K562 (cell line): ENCODE results near the gene ICE2. TPM values are rescaled to one million over a fixed set of nuclear protein-coding genes. Genes with fewer than 3 reads are reported as not detected.
A peak's percentile ranks its signal among the peaks of the same experiment; 100 is the strongest.

Experiments used
- BHLHE40 ChIP-seq: IDR thresholded peaks from 2 replicates; pipeline ENCODE4 v1.6.1; 2011; ENCODE audit warnings: low read length, improper control_type of control experiment
- BRF1 ChIP-seq: IDR thresholded peaks from 3 replicates; pipeline ENCODE4 v1.6.1; 2011; ENCODE audit warnings: borderline replicate concordance, mild to moderate bottlenecking; ENCODE audit not compliant: insufficient read length; ENCODE audit errors: extremely low read depth
- CBFB ChIP-seq: sonication (generic); formaldehyde crosslinking; IDR thresholded peaks from 2 replicates; pipeline ENCODE4 v1.4.0; 2020; ENCODE audit warnings: mild to moderate bottlenecking, missing genetic modification reagents
- CBX8 ChIP-seq: fragments of 200-600 bp; sonication (generic); IDR thresholded peaks from 2 replicates; pipeline ENCODE4 v1.6.1; 2012; ENCODE audit warnings: borderline replicate concordance, mixed run types, low read depth, mild to moderate bottlenecking, moderate library complexity, mixed read lengths, low read length, control low read depth, inconsistent platforms; ENCODE audit not compliant: poor library complexity, severe bottlenecking; ENCODE audit errors: extremely low read depth
- DDX20 ChIP-seq: fragments of 450-650 bp; IDR thresholded peaks from 2 replicates; pipeline ENCODE4 v1.6.1; 2016; ENCODE audit warnings: missing genetic modification characterization, low read depth, mild to moderate bottlenecking, missing compliant biosample characterization, moderate library complexity
- DMBX1 ChIP-seq: fragments of 250-450 bp; sonication (Bioruptor Pico); IDR thresholded peaks from 2 replicates; pipeline ENCODE4 v1.8.0; 2022; ENCODE audit warnings: inconsistent platforms, mild to moderate bottlenecking, moderate library complexity, borderline replicate concordance
- DPF2 ChIP-seq: fragments of 450-650 bp; IDR thresholded peaks from 2 replicates; pipeline ENCODE4 v1.6.1; 2016
- HDAC6 ChIP-seq: IDR thresholded peaks from 2 replicates; pipeline ENCODE4 v1.6.1; 2012; ENCODE audit warnings: low read depth, mild to moderate bottlenecking, control low read depth, inconsistent platforms, low read length, moderate library complexity
- HMG20B ChIP-seq: fragments of 250-450 bp; sonication (Bioruptor Pico); IDR thresholded peaks from 2 replicates; pipeline ENCODE4 v1.5.0; 2021; ENCODE audit warnings: mild to moderate bottlenecking
- MAZ ChIP-seq, 2 experiments: fragments of 450-650 bp in 1 of 2; sonication (generic) in 1 of 2; formaldehyde crosslinking; IDR thresholded peaks in 1 of 2; conservative IDR thresholded peaks in 1 of 2; 2 replicates each; pipeline versions ENCODE4 v1.4.0 to v1.5.0; 2020; ENCODE audit warnings: mild to moderate bottlenecking in 1 of 2, missing genetic modification reagents in 1 of 2
- MEF2A ChIP-seq: IDR thresholded peaks from 2 replicates; pipeline ENCODE4 v1.6.1; 2011; ENCODE audit warnings: low read depth, mild to moderate bottlenecking, low read length, moderate library complexity; ENCODE audit not compliant: control insufficient read depth
- OTX1 ChIP-seq: fragments of 450-650 bp; formaldehyde crosslinking; IDR thresholded peaks from 2 replicates; pipeline ENCODE4 v1.4.0; 2022; ENCODE audit warnings: mild to moderate bottlenecking
- PHB2 ChIP-seq: fragments of 450-650 bp; IDR thresholded peaks from 2 replicates; pipeline ENCODE4 v1.6.1; 2017; ENCODE audit warnings: low read depth
- SETDB1 ChIP-seq: IDR thresholded peaks from one replicate; pipeline ENCODE4 v1.6.1; 2012; ENCODE audit warnings: low read length, control low read depth, inconsistent platforms
- SMARCC2 ChIP-seq: fragments of 450-650 bp; IDR thresholded peaks from 2 replicates; pipeline ENCODE4 v1.6.1; 2017; ENCODE audit warnings: antibody characterized with exemption, moderate library complexity, mild to moderate bottlenecking, low read depth
- SP2 ChIP-seq: IDR thresholded peaks from 2 replicates; pipeline ENCODE4 v1.6.1; 2011; ENCODE audit warnings: mild to moderate bottlenecking, low read depth, low read length, moderate library complexity; ENCODE audit not compliant: poor library complexity, severe bottlenecking; ENCODE audit errors: extremely low read depth
- TAL1 ChIP-seq: fragments of 450-650 bp; IDR thresholded peaks from 2 replicates; pipeline ENCODE4 v1.6.1; 2016; ENCODE audit warnings: mild to moderate bottlenecking
- TBP ChIP-seq: optimal IDR thresholded peaks from 2 replicates; pipeline ENCODE3; 2011; ENCODE audit warnings: low read depth, low read length, improper control_type of control experiment
- TCFL5 ChIP-seq: fragments of 250-450 bp; sonication (Bioruptor Pico); conservative IDR thresholded peaks from 2 replicates; pipeline ENCODE4 v1.6.1; 2021; ENCODE audit warnings: mild to moderate bottlenecking, moderate library complexity, matching md5 sums
- ZBTB1 ChIP-seq: sonication (generic); formaldehyde crosslinking; IDR thresholded peaks from 2 replicates; pipeline ENCODE4 v1.8.1; 2023; ENCODE audit warnings: missing genetic modification reagents, low read depth, mild to moderate bottlenecking, borderline replicate concordance
- ZNF143 ChIP-seq: sonication (generic); formaldehyde crosslinking; IDR thresholded peaks from 2 replicates; pipeline ENCODE4 v1.9.0; 2022; ENCODE audit warnings: mild to moderate bottlenecking, missing genetic modification reagents
- ZNF668 ChIP-seq: fragments of 250-450 bp; sonication (Bioruptor Pico); IDR thresholded peaks from 2 replicates; pipeline ENCODE4 v1.8.0; 2022; ENCODE audit warnings: mild to moderate bottlenecking, inconsistent platforms
- ZNF75A ChIP-seq: fragments of 450-650 bp; formaldehyde crosslinking; IDR thresholded peaks from 2 replicates; pipeline ENCODE4 v1.4.0; 2020; ENCODE audit warnings: mild to moderate bottlenecking
- polyA plus RNA-seq, 8 experiments: library from polyadenylated mRNA; depleted of rRNA in 4 of 8; stranded (reverse) in 5 of 8; unstranded in 3 of 8; fragments of >200 nt; fragmentation: Nextera tagmentation in 2 of 8; fragmentation: Illumina TruSeq in 1 of 8; extraction: Ambion mirVana in 2 of 8; extraction: Trizol in 1 of 8; gene quantifications; 2 replicates each; pipeline versions ENCODE4 v1.2.1 to v1.2.3, GENCODE V29; 2011 to 2014; ENCODE audit warnings: inconsistent platforms in 1 of 8, missing spikeins in 1 of 8
- total RNA-seq, 7 experiments: library from RNA; depleted of rRNA in 6 of 7; stranded (reverse); fragments of >200 nt in 6 of 7; fragmentation: Illumina TruSeq in 2 of 7; extraction: Trizol in 2 of 7; gene quantifications; 2 replicates each; pipeline versions ENCODE4 v1.2.1 to v1.2.3, GENCODE V29; 2011 to 2021; ENCODE audit warnings: low replicate concordance in 1 of 7
- TF ChIP-seq, protein P1 (sequence below): IDR thresholded peaks from 2 replicates; pipeline ENCODE4 v1.6.1; 2016; ENCODE audit warnings: missing genetic modification characterization, missing compliant biosample characterization
- TF ChIP-seq, protein P2 (sequence below): fragments of 450-650 bp; IDR thresholded peaks from 2 replicates; pipeline ENCODE4 v1.7.1; 2018; ENCODE audit warnings: mild to moderate bottlenecking, low read depth; ENCODE audit not compliant: partially characterized antibody

The ICE2 gene
- total and polyA plus RNA-seq, 9 of the 15 experiments (the other 6 are each of a cell fraction or from before 2014, with no cell fraction given) = 21.8 to 87.9 (median 58.1) TPM

DNA sequence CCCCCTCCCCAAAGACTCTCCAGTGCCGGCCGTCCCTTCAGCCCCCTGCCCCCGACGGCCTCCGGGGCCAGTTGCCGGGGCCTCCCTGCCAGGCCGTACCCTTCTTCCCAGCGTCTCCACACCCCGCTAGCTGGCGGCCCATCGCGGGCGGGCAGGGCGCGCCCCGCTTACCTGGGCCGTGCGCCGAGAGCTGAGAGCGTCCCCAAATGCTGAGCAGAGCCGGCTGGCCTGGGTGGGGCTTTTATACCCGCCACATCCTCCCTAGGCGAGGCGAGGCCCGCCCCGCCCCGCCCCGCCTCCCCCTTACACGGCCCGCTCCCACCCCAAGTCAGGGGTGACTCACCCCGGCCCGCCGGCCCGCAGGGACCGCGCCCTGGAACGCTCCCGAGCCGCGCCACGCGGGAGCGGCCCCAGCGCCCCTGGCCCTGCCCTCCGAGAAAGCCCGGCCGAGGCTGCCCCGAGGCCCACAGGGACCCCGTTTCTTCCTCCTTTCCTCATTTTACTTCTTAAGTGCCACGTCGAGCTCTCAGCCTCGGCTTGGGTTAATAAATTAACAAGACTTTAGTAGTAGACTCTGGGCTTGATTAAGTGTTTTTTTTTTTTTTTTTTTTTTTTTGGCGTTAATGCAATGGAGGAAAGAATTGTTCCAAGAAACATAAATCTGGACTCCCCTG lies 81.0 kb downstream of the ICE2 start, which contains the start of gene ANXA2 (continued):
- TF ChIP-seq, protein P1, sequence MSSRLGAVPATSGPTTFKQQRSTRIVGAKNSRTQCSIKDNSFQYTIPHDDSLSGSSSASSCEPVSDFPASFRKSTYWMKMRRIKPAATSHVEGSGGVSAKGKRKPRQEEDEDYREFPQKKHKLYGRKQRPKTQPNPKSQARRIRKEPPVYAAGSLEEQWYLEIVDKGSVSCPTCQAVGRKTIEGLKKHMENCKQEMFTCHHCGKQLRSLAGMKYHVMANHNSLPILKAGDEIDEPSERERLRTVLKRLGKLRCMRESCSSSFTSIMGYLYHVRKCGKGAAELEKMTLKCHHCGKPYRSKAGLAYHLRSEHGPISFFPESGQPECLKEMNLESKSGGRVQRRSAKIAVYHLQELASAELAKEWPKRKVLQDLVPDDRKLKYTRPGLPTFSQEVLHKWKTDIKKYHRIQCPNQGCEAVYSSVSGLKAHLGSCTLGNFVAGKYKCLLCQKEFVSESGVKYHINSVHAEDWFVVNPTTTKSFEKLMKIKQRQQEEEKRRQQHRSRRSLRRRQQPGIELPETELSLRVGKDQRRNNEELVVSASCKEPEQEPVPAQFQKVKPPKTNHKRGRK (tag) = no peak
- TF ChIP-seq BHLHE40 (no peak), TCFL5 (no peak), CBX8 (no peak), DDX20 (tag) (no peak), TBP (peak; percentile 96), ZNF75A (CRISPR knock-in tag) (no peak), ZNF143 (CRISPR knock-in tag) (no peak), PHB2 (no peak), HDAC6 (no peak), SP2 (no peak), TAL1 (no peak), ZBTB1 (no peak; the same call in 1 of the 2 replicates), ZNF668 (CRISPR knock-in tag) (no peak), SMARCC2 (no peak), DPF2 (no peak; the same call in 1 of the 2 replicates), BRF1 (no peak), MAZ (CRISPR knock-in tag; conservative IDR thresholded peaks at IDR 0.05 in 1 of 2, IDR thresholded peaks at IDR 0.05 in 1 of 2) (peak; percentile 82 to 84; a peak in 3 of 4 replicates), DMBX1 (CRISPR knock-in tag) (no peak), OTX1 (CRISPR knock-in tag) (no peak), CBFB (no peak), HMG20B (CRISPR knock-in tag) (no peak), SETDB1 (no peak), MEF2A (no peak)
- TF ChIP-seq, protein P2, sequence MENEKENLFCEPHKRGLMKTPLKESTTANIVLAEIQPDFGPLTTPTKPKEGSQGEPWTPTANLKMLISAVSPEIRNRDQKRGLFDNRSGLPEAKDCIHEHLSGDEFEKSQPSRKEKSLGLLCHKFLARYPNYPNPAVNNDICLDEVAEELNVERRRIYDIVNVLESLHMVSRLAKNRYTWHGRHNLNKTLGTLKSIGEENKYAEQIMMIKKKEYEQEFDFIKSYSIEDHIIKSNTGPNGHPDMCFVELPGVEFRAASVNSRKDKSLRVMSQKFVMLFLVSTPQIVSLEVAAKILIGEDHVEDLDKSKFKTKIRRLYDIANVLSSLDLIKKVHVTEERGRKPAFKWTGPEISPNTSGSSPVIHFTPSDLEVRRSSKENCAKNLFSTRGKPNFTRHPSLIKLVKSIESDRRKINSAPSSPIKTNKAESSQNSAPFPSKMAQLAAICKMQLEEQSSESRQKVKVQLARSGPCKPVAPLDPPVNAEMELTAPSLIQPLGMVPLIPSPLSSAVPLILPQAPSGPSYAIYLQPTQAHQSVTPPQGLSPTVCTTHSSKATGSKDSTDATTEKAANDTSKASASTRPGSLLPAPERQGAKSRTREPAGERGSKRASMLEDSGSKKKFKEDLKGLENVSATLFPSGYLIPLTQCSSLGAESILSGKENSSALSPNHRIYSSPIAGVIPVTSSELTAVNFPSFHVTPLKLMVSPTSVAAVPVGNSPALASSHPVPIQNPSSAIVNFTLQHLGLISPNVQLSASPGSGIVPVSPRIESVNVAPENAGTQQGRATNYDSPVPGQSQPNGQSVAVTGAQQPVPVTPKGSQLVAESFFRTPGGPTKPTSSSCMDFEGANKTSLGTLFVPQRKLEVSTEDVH = no peak
